A549 (cell line): ENCODE data around the gene BTBD18. TPM values are rescaled to one million over a fixed set of nuclear protein-coding genes. Genes with fewer than 3 reads are reported as not detected.
A peak's percentile ranks its signal among the peaks of the same experiment; 100 is the strongest.

Source experiments
- ATAC-seq, 2 experiments: fragments of 200-7000 bp in 1 of 2; fragments of >200 bp in 1 of 2; cut with Nextera tagmentation in 1 of 2; cut with Tn5 transposase in 1 of 2; 3 replicates each; pipeline versions ENCODE4 v1.8.0 to v1.9.1; 2018 to 2020; ENCODE audit warnings: mild to moderate bottlenecking in 1 of 2, moderate library complexity in 1 of 2
- CTCF ChIA-PET: fragments of 300-600 bp; sonication (Branson Sonifier 250); formaldehyde crosslinking; extraction: SDS; loops from one replicate; lab custom pipeline; 2021; ENCODE audit warnings: antibody characterized with exemption, inconsistent platforms; lab: Yijun Ruan, JAX
- POLR2A ChIA-PET: fragments of 350-600 bp; formaldehyde crosslinking; extraction: SDS; loops from one replicate; lab custom pipeline; 2021; ENCODE audit warnings: antibody characterized with exemption, inconsistent platforms; lab: Yijun Ruan, JAX
- DNase-seq, 2 experiments: peaks; one replicate each; pipeline versions ENCODE4 v3.0.0 to v3.0.0-alpha.2; 2011 to 2016; ENCODE audit warnings: low read depth in 1 of 2, low spot score in 1 of 2
- FAIRE-seq: peaks from 2 replicates; lab custom pipeline; 2011; peaks lifted over from hg19 to GRCh38; lab: Jason Lieb, UNC
- H3K27ac ChIP-seq, 2 experiments: fragments of >200 bp; sonication (Bioruptor Twin); formaldehyde crosslinking; 3 replicates each; pipeline ENCODE4 v1.5.1; 2016 to 2017
- H3K4me1 ChIP-seq: fragments of >200 bp; sonication (Bioruptor Twin); formaldehyde crosslinking; 3 replicates; pipeline ENCODE4 v1.6.1; 2016
- H3K4me2 ChIP-seq: fragments of >200 bp; sonication (Bioruptor Twin); formaldehyde crosslinking; 3 replicates; pipeline ENCODE4 v1.6.1; 2016
- H3K4me3 ChIP-seq: fragments of >200 bp; sonication (Bioruptor Twin); formaldehyde crosslinking; 3 replicates; pipeline ENCODE4 v1.5.1; 2016
- H3K9me3 ChIP-seq: fragments of >200 bp; sonication (Bioruptor Twin); formaldehyde crosslinking; 3 replicates; pipeline ENCODE4 v1.6.1; 2016
- ATOH8 ChIP-seq: fragments of 250-450 bp; sonication (Bioruptor Pico); IDR thresholded peaks from 2 replicates; pipeline ENCODE4 v1.5.0; 2020; ENCODE audit warnings: low read depth, mild to moderate bottlenecking, moderate library complexity
- BHLHE40 ChIP-seq: IDR thresholded peaks from 2 replicates; pipeline ENCODE4 v1.6.1; 2012; ENCODE audit warnings: low read depth, low read length, inconsistent platforms
- FOSB ChIP-seq: fragments of 250-450 bp; sonication (Bioruptor Pico); IDR thresholded peaks from 2 replicates; pipeline ENCODE4 v1.5.0; 2020; ENCODE audit warnings: mild to moderate bottlenecking, moderate library complexity
- FOSL2 ChIP-seq, 2 experiments: fragments of 450-650 bp in 1 of 2; fragments of >200 bp in 1 of 2; sonication (Bioruptor Twin) in 1 of 2; formaldehyde crosslinking; IDR thresholded peaks; 2 replicates each; pipeline versions ENCODE4 v1.5.0 to v1.6.1; 2016 to 2020; ENCODE audit warnings: mild to moderate bottlenecking in 1 of 2, moderate library complexity in 1 of 2
- HEYL ChIP-seq: fragments of 250-450 bp; sonication (Bioruptor Pico); IDR thresholded peaks from 2 replicates; pipeline ENCODE4 v1.8.0; 2021; ENCODE audit warnings: mild to moderate bottlenecking, moderate library complexity
- JUN ChIP-seq, 2 experiments: fragments of >200 bp; sonication (Bioruptor Twin); formaldehyde crosslinking; IDR thresholded peaks; 2 replicates in 1 of 2; 3 replicates in 1 of 2; pipeline ENCODE4 v1.6.1; 2016 to 2017
- KDM1A ChIP-seq: fragments of 200-600 bp; sonication (generic); IDR thresholded peaks from 2 replicates; pipeline ENCODE4 v1.6.1; 2016; ENCODE audit warnings: low read depth, mild to moderate bottlenecking
- MYC ChIP-seq: IDR thresholded peaks from 2 replicates; pipeline ENCODE4 v1.6.1; 2012; ENCODE audit warnings: mild to moderate bottlenecking, inconsistent platforms, low read length, improper control_type of control experiment, borderline replicate concordance
- NFE2L2 ChIP-seq: fragments of 150-350 bp; conservative IDR thresholded peaks from 2 replicates; pipeline ENCODE4 v1.6.1; 2014; ENCODE audit warnings: low read length
- PHF8 ChIP-seq: fragments of 200-600 bp; sonication (generic); IDR thresholded peaks from 2 replicates; pipeline ENCODE4 v1.6.1; 2016; ENCODE audit warnings: low read depth, mild to moderate bottlenecking, antibody characterized with exemption, moderate library complexity, borderline replicate concordance
- RAD21 ChIP-seq, 2 experiments: fragments of >200 bp in 1 of 2; sonication (Bioruptor Twin) in 1 of 2; formaldehyde crosslinking in 1 of 2; IDR thresholded peaks in 1 of 2; conservative IDR thresholded peaks in 1 of 2; 2 replicates in 1 of 2; 3 replicates in 1 of 2; pipeline ENCODE4 v1.6.1; 2012 to 2018; ENCODE audit warnings: inconsistent platforms in 1 of 2
- RNF2 ChIP-seq: fragments of 200-600 bp; sonication (generic); IDR thresholded peaks from 2 replicates; pipeline ENCODE4 v1.6.1; 2016; ENCODE audit warnings: low read depth, mild to moderate bottlenecking, antibody characterized with exemption, moderate library complexity, borderline replicate concordance
- TFCP2L1 ChIP-seq: fragments of 250-450 bp; sonication (Bioruptor Pico); IDR thresholded peaks from 2 replicates; pipeline ENCODE4 v1.5.0; 2021; ENCODE audit warnings: mild to moderate bottlenecking
- USF2 ChIP-seq: fragments of 450-650 bp; IDR thresholded peaks from 2 replicates; pipeline ENCODE4 v1.6.1; 2014; ENCODE audit warnings: antibody characterized with exemption
- ZFP36 ChIP-seq: fragments of 450-650 bp; IDR thresholded peaks from 2 replicates; pipeline ENCODE4 v1.6.1; 2014; ENCODE audit warnings: borderline replicate concordance; ENCODE audit not compliant: partially characterized antibody
- ZSCAN20 ChIP-seq: fragments of 250-450 bp; sonication (Bioruptor Pico); IDR thresholded peaks from 2 replicates; pipeline ENCODE4 v1.8.0; 2022; ENCODE audit warnings: mild to moderate bottlenecking, moderate library complexity
- WGBS: methylation state at CpG from one replicate; pipeline ENCODE4 v1.1.6; 2017; ENCODE audit errors: missing lambda C conversion rate; 5-methylcytosine and 5-hydroxymethylcytosine counted together
- polyA plus RNA-seq, 4 experiments: library from polyadenylated mRNA; depleted of rRNA in 3 of 4; stranded (reverse); fragments of >200 nt; fragmentation: RNase III in 1 of 4; extraction: RNeasy Plus Mini Kit Qiagen cat#74134 plus additional on column Dnase treatment in 1 of 4; gene quantifications; 2 replicates in 3 of 4; 3 replicates in 1 of 4; pipeline ENCODE4 v1.2.3, GENCODE V29; 2011 to 2017
- TF ChIP-seq, protein P1 (sequence below): fragments of 150-350 bp; IDR thresholded peaks from 2 replicates; pipeline ENCODE4 v1.6.1; 2014; ENCODE audit warnings: low read depth, mild to moderate bottlenecking, low read length
- TF ChIP-seq, protein P2 (sequence below): IDR thresholded peaks from 2 replicates; pipeline ENCODE4 v1.6.1; 2012

BTBD18 gene
- polyA plus RNA-seq, 2 of the 4 experiments (the other 2 are of a cell fraction) = not detected

DNA sequence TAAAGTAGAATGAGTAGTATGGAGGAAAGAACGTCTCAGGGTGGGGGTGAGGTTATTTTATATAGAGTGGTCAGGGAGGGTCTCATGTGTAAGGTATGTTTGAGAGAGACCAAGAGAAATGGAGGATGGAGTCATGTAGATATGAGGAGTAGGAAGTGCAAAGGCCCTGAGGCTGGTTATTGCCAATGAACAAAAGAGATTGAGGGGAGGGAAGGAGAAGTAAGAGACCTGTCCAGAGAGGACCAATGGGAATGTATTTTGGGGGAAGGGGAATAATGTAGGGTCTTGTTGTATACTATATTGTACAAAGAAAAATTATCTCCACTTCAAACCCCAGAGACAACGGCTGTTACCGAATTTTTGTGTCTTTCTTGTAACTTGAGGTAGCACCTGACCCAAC lies 19.7 kb upstream of the BTBD18 start:
- no peaks in the 10 kb centered on the region for H3K9me3 ChIP-seq
- CTCF ChIA-PET = interaction anchor here (0.7 to 2.9 kb wide), 4 partner anchors 8 to 32 kb away, joined by 3 to 19 read pairs (median 8); partner anchors contain the start of gene BTBD18
- no peak overlapping the region for H3K4me2 ChIP-seq
- no peak overlapping the region for H3K27ac ChIP-seq
- ATAC-seq = no peak
- 95% methylated on average over 3 of the region's 3 CpGs for WGBS
- no peak overlapping the region for H3K4me3 ChIP-seq
- no peak for DNase-seq
- TF ChIP-seq HEYL (no peak), ZFP36 (no peak), ZSCAN20 (CRISPR knock-in tag) (no peak), RAD21 (conservative IDR thresholded peaks at IDR 0.05 in 1 of 2, IDR thresholded peaks at IDR 0.05 in 1 of 2) (no peak), PHF8 (no peak), USF2 (no peak), FOSB (CRISPR knock-in tag) (no peak), NFE2L2 (no peak), BHLHE40 (no peak)
- TF ChIP-seq, protein P1, sequence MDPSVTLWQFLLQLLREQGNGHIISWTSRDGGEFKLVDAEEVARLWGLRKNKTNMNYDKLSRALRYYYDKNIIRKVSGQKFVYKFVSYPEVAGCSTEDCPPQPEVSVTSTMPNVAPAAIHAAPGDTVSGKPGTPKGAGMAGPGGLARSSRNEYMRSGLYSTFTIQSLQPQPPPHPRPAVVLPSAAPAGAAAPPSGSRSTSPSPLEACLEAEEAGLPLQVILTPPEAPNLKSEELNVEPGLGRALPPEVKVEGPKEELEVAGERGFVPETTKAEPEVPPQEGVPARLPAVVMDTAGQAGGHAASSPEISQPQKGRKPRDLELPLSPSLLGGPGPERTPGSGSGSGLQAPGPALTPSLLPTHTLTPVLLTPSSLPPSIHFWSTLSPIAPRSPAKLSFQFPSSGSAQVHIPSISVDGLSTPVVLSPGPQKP = no peak
- POLR2A ChIA-PET = no interaction called here
- FAIRE-seq = no peak
- H3K4me1 ChIP-seq = peaks cover 50% of the 10 kb centered on the region

GRCh38 chr11:57770793-57771192 lies 19.2 kb upstream of the BTBD18 start:
- FAIRE-seq (no peak), DNase-seq (no peak), ATAC-seq (no peak)
- Histone ChIP-seq H3K9me3 (no peaks in the 10 kb centered on the region), H3K4me1 (peaks cover 48% of the 10 kb centered on the region), H3K27ac (no peak overlapping the region), H3K4me2 (no peak overlapping the region), H3K4me3 (no peak overlapping the region)
- ChIA-PET CTCF (interaction anchor here (0.7 to 2.9 kb wide), 4 partner anchors 8 to 30 kb away, joined by 3 to 19 read pairs (median 7); partner anchors contain the start of gene BTBD18), POLR2A (interaction anchor here (1.1 kb wide), 1 partner anchor 30 kb away, joined by 4 read pairs; the partner anchor contains the start of gene SELENOH)
- no peak for TF ChIP-seq TFCP2L1 (CRISPR knock-in tag)
- no peak for TF ChIP-seq MYC
- TF ChIP-seq, protein P2, sequence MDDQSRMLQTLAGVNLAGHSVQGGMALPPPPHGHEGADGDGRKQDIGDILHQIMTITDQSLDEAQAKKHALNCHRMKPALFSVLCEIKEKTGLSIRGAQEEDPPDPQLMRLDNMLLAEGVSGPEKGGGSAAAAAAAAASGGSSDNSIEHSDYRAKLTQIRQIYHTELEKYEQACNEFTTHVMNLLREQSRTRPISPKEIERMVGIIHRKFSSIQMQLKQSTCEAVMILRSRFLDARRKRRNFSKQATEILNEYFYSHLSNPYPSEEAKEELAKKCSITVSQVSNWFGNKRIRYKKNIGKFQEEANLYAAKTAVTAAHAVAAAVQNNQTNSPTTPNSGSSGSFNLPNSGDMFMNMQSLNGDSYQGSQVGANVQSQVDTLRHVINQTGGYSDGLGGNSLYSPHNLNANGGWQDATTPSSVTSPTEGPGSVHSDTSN = no peak
- no peak for TF ChIP-seq ATOH8
- no peak for TF ChIP-seq RNF2
- TF ChIP-seq JUN (IDR thresholded peaks at IDR 0.05) = no peak
- TF ChIP-seq KDM1A = no peak
- 84% methylated on average over 1 of the region's 1 CpG for WGBS

GRCh38 chr11:57764972-57765371 lies 13.4 kb upstream of the BTBD18 start:
- no peak for DNase-seq
- Histone ChIP-seq H3K9me3 (no peaks in the 10 kb centered on the region), H3K4me2 (peak overlapping the region; percentile 89), H3K4me1 (peaks cover 22% of the 10 kb centered on the region), H3K4me3 (no peak overlapping the region), H3K27ac (no peak overlapping the region)
- 60% methylated on average over 2 of the region's 2 CpGs for whole genome bisulfite sequencing
- ChIA-PET CTCF (interaction anchor here (0.9 to 12.4 kb wide), 8 partner anchors 14 to 197 kb away, joined by 3 to 216 read pairs (median 4); partner anchors contain the start of genes BTBD18 and UBE2L6), POLR2A (interaction anchor here (1.3 kb wide), 1 partner anchor 13 kb away, joined by 6 read pairs; no protein-coding TSS in a partner anchor)
- FAIRE-seq = no peak
- no peak for TF ChIP-seq RNF2
- TF ChIP-seq FOSL2 (IDR thresholded peaks at IDR 0.05) = no peak
- TF ChIP-seq FOSL2 (CRISPR knock-in tag; IDR thresholded peaks at IDR 0.05) = no peak
- ATAC-seq = no peak
